ENCODE measurements around the gene SRRM3. TPM values are rescaled to one million over a fixed set of nuclear protein-coding genes. Genes with fewer than 3 reads are reported as not detected.

The SRRM3 gene
- polyA plus RNA-seq, 1 of the 3 experiments (the other 2 are of a cell fraction) = 2.7 TPM

DNA sequence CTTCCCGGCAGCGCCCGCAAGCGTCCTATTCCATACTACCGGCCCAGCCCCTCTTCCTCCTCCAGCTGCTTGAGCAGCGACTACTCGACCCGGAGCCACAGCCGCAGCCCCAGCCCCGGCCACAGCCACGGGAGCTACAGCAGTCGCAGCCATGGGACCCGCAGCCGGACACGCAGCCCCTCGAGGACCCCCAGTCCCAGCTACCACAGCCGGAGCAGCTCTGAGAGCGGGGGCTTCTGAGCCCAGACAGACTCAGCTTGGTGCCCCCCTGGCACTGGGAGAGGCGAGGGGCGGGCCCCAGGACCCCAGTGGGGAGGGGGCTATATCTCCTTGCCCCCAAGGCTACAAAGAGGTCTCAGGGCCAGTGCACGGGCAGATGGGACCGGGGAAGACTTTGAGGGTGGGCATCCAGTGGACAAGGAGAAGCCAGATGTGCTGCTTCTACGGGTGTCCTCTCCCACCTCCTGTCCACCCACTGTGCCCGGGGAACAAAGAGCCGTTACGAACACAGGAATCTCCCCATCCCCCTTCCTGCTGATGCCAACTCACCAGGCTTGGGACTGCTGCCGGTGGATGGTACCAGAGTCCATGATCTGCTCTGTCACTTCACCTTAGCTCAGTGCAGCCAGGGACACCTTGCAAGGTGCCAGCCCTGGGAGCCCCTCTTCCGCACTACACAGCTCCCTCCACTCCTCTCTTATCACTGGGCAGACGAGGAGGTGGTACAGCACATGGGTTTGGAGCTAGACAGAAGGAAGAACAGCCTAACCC, 84.1 kb downstream of the SRRM3 start:
- Histone ChIP-seq H3K9me2 (no peaks in the 10 kb centered on the region), H4K20me1 (ENCODE audit: insufficient read depth) (no peaks in the 10 kb centered on the region), H3K27ac (ENCODE audit: low read depth in 2 of 2, low read length in 1 of 2) (no peak overlapping the region), H3K4me3 (ENCODE audit: low read depth in 2 of 2, low read length in 1 of 2) (no peak overlapping the region), H3K79me2 (ENCODE audit: insufficient read depth) (no peaks in the 10 kb centered on the region), H2AFZ (ENCODE audit: low read depth) (no peak overlapping the region), H3K4me2 (no peak overlapping the region), H3K36me3 (replicated peaks in 1 of 2; ENCODE audit: control insufficient read depth in 1 of 2, insufficient read depth in 2 of 2, low read length in 1 of 2) (no peaks in the 10 kb centered on the region), H3K9ac (no peak overlapping the region), H3K4me1 (ENCODE audit: control insufficient read depth in 1 of 2, insufficient read depth in 2 of 2, low read depth in 1 of 2, low read length in 1 of 2) (peaks cover 4 to 10% of the 10 kb centered on the region in 2 experiments; a peak in 2 of 4 replicates), H3K9me3 (no peaks in the 10 kb centered on the region), H3K27me3 (ENCODE audit: insufficient read depth) (no peaks in the 10 kb centered on the region), H3F3A (replicated peaks; ENCODE audit: insufficient read depth) (peaks cover 16% of the 10 kb centered on the region)
- 87% methylated on average over 27 of the region's 29 CpGs for WGBS (ENCODE audit: low lambda C conversion rate)
- ChIA-PET POLR2A (interaction anchor here (1.0 to 2.5 kb wide), 4 partner anchors 17 to 73 kb away, joined by 3 to 5 read pairs (median 3); partner anchors contain the start of gene YWHAG), CTCF (interaction anchor here (0.9 to 31.3 kb wide), 4 partner anchors 12 to 108 kb away, joined by 5 to 774 read pairs (median 12); no protein-coding TSS in a partner anchor)
- TF ChIP-seq, protein P1, sequence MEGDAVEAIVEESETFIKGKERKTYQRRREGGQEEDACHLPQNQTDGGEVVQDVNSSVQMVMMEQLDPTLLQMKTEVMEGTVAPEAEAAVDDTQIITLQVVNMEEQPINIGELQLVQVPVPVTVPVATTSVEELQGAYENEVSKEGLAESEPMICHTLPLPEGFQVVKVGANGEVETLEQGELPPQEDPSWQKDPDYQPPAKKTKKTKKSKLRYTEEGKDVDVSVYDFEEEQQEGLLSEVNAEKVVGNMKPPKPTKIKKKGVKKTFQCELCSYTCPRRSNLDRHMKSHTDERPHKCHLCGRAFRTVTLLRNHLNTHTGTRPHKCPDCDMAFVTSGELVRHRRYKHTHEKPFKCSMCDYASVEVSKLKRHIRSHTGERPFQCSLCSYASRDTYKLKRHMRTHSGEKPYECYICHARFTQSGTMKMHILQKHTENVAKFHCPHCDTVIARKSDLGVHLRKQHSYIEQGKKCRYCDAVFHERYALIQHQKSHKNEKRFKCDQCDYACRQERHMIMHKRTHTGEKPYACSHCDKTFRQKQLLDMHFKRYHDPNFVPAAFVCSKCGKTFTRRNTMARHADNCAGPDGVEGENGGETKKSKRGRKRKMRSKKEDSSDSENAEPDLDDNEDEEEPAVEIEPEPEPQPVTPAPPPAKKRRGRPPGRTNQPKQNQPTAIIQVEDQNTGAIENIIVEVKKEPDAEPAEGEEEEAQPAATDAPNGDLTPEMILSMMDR (IDR thresholded peaks at IDR 0.05) = no peak
- TF ChIP-seq RXRA (IDR thresholded peaks at IDR 0.05; ENCODE audit: borderline replicate concordance, low read depth) = no peak
- no peak for TF ChIP-seq NFIC (IDR thresholded peaks at IDR 0.05; ENCODE audit: borderline replicate concordance)
- TF ChIP-seq, protein P2, sequence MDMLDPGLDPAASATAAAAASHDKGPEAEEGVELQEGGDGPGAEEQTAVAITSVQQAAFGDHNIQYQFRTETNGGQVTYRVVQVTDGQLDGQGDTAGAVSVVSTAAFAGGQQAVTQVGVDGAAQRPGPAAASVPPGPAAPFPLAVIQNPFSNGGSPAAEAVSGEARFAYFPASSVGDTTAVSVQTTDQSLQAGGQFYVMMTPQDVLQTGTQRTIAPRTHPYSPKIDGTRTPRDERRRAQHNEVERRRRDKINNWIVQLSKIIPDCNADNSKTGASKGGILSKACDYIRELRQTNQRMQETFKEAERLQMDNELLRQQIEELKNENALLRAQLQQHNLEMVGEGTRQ (IDR thresholded peaks at IDR 0.05; ENCODE audit: borderline replicate concordance, low read depth, low read length) = no peak
- no peak for TF ChIP-seq TEAD4 (IDR thresholded peaks at IDR 0.05; ENCODE audit: borderline replicate concordance, insufficient read depth)
- no peak for TF ChIP-seq SIN3A (IDR thresholded peaks at IDR 0.05; ENCODE audit: borderline replicate concordance, low read depth, low read length)
- TF ChIP-seq SMC3 (IDR thresholded peaks at IDR 0.05; ENCODE audit: low read depth, low read length) = no peak
- TF ChIP-seq GABPA (IDR thresholded peaks at IDR 0.05; ENCODE audit: low read depth) = no peak
- DNase-seq = no peak

- no peak overlapping the region for H3K9ac ChIP-seq
- CTCF ChIA-PET = interaction anchor here (0.8 to 31.3 kb wide), 6 partner anchors 12 to 109 kb away, joined by 3 to 774 read pairs (median 7); no protein-coding TSS in a partner anchor
- 94% methylated on average over 16 of the region's 16 CpGs for WGBS (ENCODE audit: low lambda C conversion rate)
- POLR2A ChIA-PET = interaction anchor here (1.0 to 2.5 kb wide), 3 partner anchors 18 to 31 kb away, joined by 3 to 5 read pairs (median 3); no protein-coding TSS in a partner anchor
- no peak overlapping the region for H3K27ac ChIP-seq (ENCODE audit: low read depth in 2 of 2, low read length in 1 of 2)
- peaks cover 8 to 12% of the 10 kb centered on the region in 2 experiments; a peak in 3 of 4 replicates for H3K4me1 ChIP-seq (ENCODE audit: control insufficient read depth in 1 of 2, insufficient read depth in 2 of 2, low read depth in 1 of 2, low read length in 1 of 2)
- no peaks in the 10 kb centered on the region for H4K20me1 ChIP-seq (ENCODE audit: insufficient read depth)
- H3K36me3 ChIP-seq (replicated peaks in 1 of 2; ENCODE audit: control insufficient read depth in 1 of 2, insufficient read depth in 2 of 2, low read length in 1 of 2) = no peaks in the 10 kb centered on the region
- no peaks in the 10 kb centered on the region for H3K79me2 ChIP-seq (ENCODE audit: insufficient read depth)
- DNase-seq = no peak
- no peaks in the 10 kb centered on the region for H3K9me2 ChIP-seq
- peaks cover 22% of the 10 kb centered on the region for H3F3A ChIP-seq (replicated peaks; ENCODE audit: insufficient read depth)
- no peak overlapping the region for H2AFZ ChIP-seq (ENCODE audit: low read depth)
- no peaks in the 10 kb centered on the region for H3K27me3 ChIP-seq (ENCODE audit: insufficient read depth)
- no peak overlapping the region for H3K4me3 ChIP-seq (ENCODE audit: low read depth in 2 of 2, low read length in 1 of 2)
- no peaks in the 10 kb centered on the region for H3K9me3 ChIP-seq
- no peak overlapping the region for H3K4me2 ChIP-seq
- TF ChIP-seq TAF1 (IDR thresholded peaks at IDR 0.05; ENCODE audit: borderline replicate concordance, low read depth, low read length) = no peak
- TF ChIP-seq, protein P3, sequence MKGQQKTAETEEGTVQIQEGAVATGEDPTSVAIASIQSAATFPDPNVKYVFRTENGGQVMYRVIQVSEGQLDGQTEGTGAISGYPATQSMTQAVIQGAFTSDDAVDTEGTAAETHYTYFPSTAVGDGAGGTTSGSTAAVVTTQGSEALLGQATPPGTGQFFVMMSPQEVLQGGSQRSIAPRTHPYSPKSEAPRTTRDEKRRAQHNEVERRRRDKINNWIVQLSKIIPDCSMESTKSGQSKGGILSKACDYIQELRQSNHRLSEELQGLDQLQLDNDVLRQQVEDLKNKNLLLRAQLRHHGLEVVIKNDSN (IDR thresholded peaks at IDR 0.05; ENCODE audit: borderline replicate concordance, low read depth) = no peak
- no peak for TF ChIP-seq SIN3A (IDR thresholded peaks at IDR 0.05; ENCODE audit: borderline replicate concordance, low read depth, low read length)
- TF ChIP-seq POLR2AphosphoS5 (IDR thresholded peaks at IDR 0.05; ENCODE audit: low read depth, low read length) = no peak
- TF ChIP-seq, protein P4, sequence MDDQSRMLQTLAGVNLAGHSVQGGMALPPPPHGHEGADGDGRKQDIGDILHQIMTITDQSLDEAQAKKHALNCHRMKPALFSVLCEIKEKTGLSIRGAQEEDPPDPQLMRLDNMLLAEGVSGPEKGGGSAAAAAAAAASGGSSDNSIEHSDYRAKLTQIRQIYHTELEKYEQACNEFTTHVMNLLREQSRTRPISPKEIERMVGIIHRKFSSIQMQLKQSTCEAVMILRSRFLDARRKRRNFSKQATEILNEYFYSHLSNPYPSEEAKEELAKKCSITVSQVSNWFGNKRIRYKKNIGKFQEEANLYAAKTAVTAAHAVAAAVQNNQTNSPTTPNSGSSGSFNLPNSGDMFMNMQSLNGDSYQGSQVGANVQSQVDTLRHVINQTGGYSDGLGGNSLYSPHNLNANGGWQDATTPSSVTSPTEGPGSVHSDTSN (IDR thresholded peaks at IDR 0.05) = no peak
- TF ChIP-seq GABPA (IDR thresholded peaks at IDR 0.05; ENCODE audit: low read depth) = no peak
- no peak for TF ChIP-seq ELF1 (IDR thresholded peaks at IDR 0.05)
- TF ChIP-seq NFIC (IDR thresholded peaks at IDR 0.05; ENCODE audit: borderline replicate concordance) = no peak
- no peak for TF ChIP-seq MXI1 (IDR thresholded peaks at IDR 0.05; ENCODE audit: low read depth, low read length)
- no peak for TF ChIP-seq RXRA (IDR thresholded peaks at IDR 0.05; ENCODE audit: borderline replicate concordance, low read depth)
- TF ChIP-seq CHD2 (IDR thresholded peaks at IDR 0.05; ENCODE audit: low read length, partially characterized antibody) = no peak
- TF ChIP-seq REST (IDR thresholded peaks at IDR 0.05; ENCODE audit: low read depth, low read length) = no peak
These were observed 85.2 kb downstream of the SRRM3 start for GRCh38 chr7:76286842-76287403.
